HG03469 (cell line): ENCODE results near the gene PROS1.
"Not testable (repeated sequence)": the region's sequence is repeated elsewhere in the genome, so short reads cannot be mapped to it uniquely, and the experiment has no call there.

Experiments used
- ATAC-seq: cut with Tn5 transposase; IDR thresholded peaks from one replicate; pipeline ENCODE4 v1.9.1; 2021; ENCODE audit warnings: mild to moderate bottlenecking, moderate library complexity, moderate number of reproducible peaks; ENCODE audit not compliant: unreplicated experiment

The PROS1 gene

DNA sequence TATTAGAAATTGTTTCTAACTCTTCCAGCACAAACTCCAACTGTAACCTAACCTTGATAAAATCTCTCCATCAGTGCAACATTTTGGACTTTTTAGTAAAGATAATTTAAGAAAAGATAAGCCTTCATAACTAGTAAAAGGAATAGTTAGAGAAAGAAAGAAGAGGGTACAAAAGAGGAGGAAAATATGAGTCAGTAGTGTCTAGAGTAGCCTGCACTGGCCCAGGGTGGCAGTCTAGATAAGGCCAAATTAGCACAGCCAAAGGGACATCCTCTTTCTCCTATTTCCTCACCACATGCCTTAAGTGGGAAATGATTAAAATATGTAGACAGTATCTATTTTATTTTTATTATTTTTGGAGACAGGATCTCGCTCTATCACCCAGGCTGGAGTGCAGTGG is 3.7 kb downstream of the PROS1 start:
- ATAC-seq, result no peak

DNA sequence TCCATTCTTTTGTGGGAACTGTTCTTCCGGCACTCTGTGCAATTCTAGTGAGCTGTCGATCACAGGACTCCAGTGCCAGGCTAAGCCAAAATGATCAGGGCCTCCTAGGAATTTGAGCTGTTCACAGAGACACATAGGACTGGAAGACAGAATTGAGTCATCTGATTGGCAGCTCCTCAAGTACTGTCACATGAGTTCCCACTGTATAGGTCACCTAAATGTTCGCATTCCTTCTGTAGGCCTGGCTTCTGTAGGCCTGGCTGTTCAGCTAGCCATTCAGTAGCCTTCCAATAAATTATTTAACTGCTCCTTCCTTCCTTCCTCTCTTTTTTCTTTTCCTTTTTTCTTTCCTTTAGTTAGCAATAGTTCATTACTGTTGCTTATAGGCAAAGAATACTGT is 4.3 kb downstream of the PROS1 start:
- no peak for ATAC-seq

DNA sequence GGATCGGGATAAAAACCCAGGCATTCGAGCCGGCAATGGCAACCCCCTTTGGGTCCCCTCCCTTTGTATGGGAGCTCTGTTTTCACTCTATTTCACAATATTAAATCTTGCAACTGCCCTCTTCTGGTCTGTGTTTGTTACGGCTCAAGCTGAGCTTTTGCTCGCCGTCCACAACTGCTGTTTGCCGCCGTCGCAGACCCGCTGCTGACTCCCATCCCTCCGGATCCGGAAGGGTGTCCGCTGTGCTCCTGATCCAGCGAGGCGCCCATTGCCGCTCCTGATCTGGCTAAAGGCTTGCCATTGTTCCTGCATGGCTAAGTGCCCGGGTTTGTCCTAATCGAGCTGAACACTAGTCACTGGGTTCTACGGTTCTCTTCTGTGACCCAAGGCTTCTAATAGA is 8.6 kb downstream of the PROS1 start:
- ATAC-seq, result not testable (repeated sequence)

DNA sequence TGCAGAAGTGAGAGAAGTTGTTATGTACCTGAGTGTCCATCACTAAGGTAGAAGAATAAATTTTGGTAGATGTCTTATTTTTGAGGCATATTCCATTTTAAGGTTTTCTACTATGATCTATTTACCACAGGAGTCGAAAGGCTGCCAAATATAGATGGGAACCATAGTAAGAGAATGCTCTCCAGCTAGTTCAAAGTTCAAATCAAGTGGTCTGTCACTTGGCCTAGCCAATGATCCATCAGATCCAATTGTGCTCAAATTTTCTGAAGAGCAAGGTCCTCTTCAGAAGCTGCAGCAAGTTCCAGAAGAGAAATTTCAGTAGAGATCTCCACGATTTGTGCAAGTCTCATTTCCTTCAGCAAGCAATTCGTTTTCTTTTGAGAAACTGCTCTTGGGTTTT is 10.9 kb downstream of the PROS1 start:
- no peak for ATAC-seq

DNA sequence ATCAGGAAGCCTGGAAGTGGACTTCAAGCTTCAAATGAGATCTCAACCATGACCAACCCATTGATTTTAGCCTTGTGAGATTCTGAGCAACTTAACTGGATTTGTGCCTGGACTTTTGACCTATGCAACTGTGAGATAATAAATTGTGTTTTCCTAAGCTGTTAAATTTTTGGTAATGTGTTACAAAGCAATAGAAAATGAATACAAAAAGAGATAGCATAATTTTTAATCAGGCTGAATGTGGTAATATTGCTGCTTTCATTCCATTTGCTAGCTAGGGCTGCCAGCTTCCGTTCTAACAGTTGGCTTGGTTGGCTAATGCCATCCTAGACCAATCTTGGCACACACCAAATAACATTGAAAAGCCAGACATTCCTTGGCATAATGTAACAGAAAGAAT is 12.2 kb downstream of the PROS1 start:
- ATAC-seq, result no peak

DNA sequence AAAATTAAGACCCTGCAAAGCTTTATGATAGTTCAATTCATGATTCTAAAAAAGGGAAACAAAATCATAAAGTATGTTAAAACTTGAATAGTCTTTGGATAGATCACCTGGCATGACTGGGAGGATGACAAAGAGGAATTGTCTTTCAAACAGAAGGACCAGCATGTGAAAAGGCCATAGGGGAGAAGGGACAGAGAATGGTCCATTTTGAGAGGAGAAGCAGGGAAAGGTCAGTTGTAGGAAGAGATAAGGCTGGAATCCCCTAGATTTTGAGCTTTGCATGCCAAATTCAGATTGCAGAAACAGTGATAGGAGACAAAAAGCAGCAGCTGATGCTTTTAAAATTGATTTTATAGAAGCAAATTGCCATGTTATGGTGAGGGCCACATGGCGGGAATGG is 12.7 kb downstream of the PROS1 start:
- ATAC-seq, result no peak

DNA sequence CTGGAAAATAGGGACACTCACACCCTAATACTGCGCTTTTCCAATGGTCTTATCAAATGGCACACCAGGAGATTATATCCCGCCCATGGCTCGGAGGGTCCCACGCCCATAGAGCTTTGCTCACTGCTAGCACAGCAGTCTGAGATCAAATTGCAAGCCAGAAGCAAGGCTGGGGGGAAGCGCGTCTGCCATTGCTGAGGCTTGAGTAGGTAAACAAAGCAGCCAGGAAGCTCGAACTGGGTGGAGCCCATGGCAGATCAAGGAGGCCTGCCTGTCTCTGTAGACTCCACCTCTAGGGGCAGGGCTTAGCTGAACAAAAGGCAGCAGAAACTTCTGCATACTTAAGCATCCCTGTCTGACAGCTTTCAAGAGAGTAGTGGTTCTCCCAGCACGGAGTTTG is 23.7 kb downstream of the PROS1 start:
- ATAC-seq, result not testable (repeated sequence)

DNA sequence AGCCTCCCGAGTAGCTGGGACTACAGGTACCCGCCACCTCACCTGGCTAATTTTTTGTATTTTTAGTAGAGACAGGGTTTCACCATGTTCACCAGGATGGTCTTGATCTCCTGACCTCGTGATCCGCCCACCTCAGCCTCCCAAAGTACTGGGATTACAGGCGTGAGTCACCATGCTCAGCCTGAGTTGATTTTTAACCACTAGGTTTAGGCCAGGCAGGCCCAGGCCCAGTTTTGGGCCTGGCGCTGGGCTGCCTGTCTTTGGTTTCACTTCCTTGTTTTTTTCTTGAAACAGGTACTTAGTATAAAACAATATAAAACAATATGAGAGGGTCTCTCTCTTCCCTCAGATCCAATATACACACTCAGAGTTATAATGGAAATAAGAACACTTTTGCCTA is 36.2 kb downstream of the PROS1 start:
- ATAC-seq, result not testable (repeated sequence)

DNA sequence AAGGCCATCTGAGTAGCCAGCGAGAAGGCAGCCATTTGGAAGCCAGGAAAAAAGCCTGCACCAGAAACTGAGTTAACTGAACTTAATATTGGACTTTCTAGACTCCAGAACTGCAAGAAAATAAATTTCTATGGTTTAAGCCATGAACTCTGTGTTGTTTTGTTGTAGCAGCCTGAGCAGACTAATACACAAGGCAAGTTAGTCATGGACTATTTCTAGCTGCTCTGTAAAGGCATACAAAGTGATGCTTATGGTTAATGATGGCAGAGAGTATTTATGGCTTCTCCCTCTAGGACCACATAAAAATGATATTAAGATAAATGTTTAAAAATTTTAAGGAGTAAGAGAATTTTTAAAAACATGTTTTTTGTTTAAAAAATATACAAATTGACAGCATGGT is 37.1 kb downstream of the PROS1 start:
- no peak for ATAC-seq

DNA sequence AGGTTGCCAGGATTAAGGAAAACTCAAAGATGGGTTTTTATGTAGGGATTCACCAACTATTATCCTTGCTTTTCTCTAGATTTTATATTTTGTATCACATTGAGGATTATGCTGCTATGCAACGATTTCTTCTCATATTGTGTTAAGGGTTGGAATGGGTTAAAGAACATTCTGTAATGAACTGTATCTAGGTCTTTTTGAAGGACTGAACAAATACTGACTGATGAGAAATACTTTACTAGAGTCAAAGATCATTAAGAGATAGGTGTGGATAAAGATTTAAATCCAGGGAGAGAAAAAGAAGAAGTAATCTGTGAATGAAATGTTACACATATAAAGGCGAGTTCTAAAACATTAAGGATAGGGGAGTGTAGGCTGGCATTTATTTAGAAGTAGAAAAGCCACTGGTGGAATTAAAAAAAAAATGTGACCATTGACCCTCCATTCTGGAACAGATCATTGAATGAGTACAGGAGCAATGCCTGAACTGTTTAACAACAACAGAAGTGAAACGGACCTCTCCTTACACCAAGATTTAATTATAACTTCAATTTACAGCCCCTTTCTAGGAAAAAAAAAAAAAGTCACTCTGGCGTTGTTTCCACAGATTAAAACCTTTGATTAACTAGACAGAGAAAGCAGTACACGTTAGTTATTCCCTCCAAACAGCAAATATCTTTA is 39.2 kb downstream of the PROS1 start:
- ATAC-seq, result no peak

DNA sequence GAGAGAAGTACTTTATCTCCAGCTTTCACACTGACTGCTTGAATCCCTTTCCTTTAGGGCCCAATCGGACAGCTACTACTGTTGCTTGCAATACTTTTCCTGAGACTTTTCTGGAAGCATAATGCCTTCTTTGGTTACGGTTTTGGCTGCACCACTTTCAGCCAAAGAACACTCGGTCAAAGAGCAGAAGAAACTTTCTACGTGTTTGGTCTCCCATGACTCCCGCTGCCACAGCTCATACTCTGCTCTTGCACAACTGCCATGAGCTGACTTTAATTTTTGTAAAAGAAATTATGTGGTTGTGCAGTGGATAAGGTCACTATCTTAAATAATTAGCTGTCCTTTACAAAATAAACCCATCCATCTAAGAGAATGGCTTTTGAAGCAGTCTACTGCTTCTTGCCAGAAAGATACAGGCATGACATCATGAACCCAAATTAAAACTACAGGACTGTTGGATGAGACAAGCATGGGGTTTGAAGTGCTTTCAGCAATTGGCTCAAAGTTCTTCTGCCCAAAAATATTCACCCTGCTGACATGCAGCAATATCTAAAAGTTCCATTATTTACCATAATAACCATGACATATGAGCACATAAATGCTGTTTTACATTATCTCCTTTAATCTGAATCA is 42.0 kb downstream of the PROS1 start:
- ATAC-seq, result no peak

DNA sequence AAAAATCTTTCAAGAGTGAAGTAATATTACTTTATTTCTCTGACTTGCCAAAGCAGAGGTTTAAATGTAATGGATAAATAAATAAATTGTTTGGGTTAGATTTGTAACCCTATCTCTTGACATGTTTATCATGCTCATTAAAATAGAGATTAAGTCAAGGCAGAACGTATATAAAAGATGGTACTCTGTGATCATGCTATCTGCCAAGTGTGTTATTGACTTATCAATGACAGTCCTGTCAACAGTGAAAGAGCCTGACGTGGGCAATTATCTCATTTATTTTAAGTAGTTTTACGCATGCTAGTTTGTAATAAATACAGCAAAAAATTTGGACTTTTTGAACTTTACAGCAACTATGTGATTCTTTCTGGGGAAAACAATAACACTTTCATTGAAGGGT is 43.7 kb downstream of the PROS1 start:
- ATAC-seq, result no peak

DNA sequence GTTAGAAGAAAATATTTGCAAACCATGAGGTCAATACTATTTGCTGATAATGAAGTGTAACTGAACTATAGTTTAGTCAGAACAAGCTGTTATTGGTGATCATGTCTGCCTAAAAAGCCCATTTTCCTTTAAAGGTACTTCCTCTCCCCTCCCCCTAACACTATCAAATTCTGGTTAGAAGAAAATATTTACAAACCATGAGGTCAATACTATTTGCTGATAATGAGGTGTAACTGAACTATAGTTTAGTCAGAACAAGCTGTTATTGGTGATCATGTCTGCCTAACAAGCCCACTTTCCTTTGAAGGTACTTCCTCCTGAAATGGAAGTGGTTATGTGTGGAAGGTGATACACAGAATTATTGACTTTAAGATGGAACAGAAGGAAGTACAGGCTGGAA is 46.9 kb downstream of the PROS1 start:
- no peak for ATAC-seq

DNA sequence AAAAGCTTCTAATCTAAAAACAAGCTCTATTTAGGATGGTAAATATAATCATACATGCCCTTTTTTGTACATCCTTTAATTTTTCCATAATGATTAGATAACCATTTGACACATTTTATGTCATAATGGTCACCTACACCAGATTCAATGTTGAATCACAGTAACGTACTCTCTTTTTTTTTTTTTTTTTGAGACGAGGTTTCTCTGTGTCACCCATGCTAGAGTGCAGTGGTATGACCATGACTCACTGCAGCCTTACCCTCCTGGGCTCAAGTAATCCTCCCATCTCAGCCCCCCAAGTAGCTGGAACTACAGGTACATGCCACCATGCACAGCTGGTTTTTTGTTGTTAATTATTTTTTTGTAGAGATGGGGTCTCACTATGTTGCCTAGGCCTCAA is 49.2 kb downstream of the PROS1 start:
- no peak for ATAC-seq

DNA sequence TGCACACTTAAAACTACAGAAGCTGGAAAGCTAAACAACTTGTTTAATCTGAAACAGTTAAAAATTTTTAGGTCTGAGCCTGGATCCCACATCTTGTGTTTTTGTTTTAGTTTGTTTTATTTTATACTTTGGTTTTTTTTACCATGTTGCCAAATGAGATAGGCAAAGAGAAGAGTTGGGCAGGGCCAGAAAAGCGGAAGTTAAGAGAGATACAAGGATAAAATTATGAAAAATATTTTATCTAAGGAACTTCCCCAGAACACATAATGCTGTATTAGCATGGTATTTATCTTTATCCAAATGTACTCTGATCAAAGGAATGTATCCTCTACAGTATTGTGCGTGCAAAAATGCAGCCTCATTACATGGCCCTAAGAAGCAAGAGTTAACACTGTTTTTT is 50.7 kb downstream of the PROS1 start:
- no peak for ATAC-seq

DNA sequence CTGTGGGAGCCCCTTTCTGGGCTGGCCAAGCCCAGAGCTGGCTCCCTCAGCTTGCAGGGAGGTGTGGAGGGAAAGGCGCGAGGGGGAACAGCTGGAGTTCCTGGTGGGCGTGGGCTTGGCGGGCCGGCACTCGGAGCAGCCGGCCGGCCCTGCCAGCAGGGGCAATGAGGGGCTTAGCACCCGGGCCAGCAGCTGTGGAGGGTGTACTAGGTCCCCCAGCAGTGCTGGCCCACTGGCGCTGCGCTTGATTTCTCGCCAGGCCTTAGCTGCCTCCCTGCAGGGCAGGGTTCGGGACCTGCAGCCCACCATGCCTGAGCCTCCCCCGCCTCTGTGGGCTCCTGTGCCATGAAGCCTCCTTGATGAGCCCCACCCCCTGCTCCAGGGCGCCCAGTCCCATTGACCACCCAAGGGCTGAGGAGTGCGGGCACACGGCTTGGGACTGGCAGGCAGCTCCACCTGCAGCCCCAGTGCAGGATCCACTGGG is 56.1 kb downstream of the PROS1 start:
- ATAC-seq, result not testable (repeated sequence)

DNA sequence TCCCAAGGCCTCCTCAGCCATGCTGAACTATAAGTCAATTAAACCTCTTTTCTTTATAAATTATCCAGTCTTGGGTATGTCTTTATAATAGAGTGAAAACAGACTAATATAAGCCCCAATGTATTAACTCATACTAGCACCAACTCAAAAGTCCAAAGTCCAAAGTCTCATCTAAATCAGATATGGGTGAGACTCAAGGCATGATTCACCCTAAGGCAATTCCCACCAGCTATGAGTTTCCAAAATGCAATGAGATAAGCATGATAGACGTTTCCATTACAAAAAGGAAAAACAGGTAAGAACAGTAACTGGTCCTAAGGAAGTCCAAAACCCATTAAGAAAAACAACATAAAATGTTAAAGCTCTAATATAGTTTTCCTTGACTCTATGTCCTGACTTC is 60.1 kb downstream of the PROS1 start:
- ATAC-seq, result not testable (repeated sequence)

DNA sequence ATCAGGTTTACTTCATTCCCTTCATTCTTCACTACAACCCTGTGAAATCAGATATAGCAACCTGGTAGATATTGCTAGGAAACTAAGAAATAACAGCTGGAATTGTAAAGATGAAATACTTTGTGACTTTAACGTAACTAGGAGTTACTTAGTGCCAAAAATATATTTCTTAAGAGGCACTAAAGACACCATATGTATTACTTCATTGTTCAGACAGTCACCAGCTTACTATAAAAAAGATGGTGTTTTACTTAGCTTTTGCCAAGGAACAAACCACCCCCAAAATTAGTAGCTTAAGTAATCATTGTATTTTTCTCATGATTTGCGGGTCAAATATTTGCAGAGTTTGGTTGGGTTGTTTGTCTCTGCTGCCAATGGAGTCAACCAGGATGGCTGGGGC is 62.5 kb downstream of the PROS1 start:
- ATAC-seq, result no peak

DNA sequence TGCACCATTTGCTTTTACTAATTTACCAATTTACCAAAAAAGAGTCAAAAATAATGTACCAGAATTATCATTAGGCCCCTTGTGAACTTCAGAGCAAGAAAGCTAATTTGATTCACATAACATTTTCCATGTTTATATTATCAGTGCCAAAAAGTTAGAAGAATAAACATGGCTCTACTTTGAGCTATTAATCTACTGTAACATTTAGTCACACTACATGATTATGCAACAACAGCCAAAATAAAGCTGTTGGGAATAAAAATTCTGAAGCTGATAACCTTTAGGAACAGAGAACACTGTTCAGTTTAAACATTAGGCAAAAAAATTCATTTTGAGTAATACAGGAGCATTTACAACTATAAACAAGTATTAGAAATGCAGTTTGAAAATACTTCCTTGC is 63.6 kb downstream of the PROS1 start:
- no peak for ATAC-seq

DNA sequence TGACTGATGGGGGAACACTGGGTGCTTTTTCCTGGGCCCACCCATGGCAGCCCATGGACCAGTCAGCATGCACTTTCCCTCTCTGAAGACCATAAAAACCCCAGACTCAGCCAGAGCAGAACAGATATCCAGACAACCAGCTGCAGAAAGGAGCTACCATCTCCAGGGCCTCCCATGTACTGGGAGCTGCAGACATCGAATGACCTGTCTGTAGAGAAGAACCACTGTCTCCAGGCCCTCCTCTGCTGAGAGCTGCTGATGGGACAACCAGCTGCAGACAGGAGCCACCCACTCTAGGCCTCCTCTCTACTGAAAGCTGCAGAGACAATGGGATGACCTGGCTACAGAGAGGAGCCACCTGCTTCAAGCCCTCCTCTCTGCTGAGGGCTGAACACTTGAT is 66.6 kb downstream of the PROS1 start:
- no peak for ATAC-seq

DNA sequence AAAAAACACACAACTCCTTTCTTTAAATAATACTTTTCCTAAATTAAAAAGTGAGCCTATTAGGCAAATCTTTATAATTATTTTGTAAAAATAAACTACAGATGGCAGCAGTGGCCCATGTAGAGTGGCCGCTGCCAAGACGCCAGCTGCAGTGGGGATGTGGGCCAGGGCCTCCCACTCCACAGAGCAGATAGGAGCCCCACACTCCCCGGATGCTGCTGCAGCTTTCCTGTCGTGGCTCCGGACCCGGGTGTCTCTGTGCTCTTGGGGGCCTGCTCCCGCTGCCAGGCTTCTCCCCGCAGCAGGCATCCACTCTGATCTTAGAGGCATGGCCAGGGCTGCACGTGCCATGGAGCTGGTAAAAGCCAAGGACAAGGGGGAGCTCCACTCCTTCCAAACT is 67.5 kb downstream of the PROS1 start:
- ATAC-seq, result no peak

DNA sequence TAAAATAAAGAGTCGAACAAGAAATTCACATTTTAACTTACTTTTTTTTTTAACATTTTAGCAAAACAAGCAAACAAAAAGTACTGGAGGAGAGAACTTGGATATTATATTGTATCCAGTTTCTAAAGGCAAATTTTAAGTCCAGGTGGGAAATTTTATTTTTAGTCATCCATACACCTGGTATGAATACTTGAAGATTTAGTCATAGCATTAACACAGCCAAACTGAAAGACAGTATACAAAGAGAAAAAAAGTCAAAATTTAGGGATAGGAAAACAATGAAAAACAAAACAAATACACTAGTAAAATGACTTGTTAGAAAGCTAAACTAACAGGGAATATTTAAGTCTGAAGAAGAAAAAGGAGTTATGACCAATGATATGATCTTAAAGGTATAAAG is 69.1 kb downstream of the PROS1 start:
- ATAC-seq, result no peak
